ENCODE results near the gene KCTD5.

The KCTD5 gene

DNA sequence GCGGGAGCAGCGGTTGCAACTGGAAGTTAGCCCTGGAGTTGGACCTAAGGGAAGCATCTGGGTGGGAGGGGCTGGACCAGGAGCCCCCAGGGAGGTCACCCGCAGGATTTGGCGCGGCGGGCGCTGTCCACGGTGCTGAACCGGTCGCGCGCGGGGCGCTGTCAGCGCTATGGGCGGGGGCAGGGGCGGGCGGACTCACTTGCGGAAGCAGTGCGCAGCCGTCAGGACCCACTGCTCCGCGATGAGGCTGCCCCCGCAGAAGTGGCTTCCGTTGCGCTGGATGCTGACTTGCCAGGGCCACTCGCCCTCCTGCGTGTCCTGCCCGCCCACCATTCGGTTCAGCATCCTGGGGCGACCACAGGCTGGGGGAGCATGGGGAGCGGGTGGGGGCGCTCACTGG lies 33.2 kb downstream of the KCTD5 start:
- Histone ChIP-seq H3K27ac (no peak overlapping the region), H3K9ac (no peak overlapping the region), H4K20me1 (ENCODE audit: insufficient read depth) (no peaks in the 10 kb centered on the region), H3K4me2 (0 out of 2 replicates have a peak overlapping the region, but pooled peaks have one; percentile 13), H3K36me3 (ENCODE audit: insufficient read depth) (no peaks in the 10 kb centered on the region), H3K4me1 (ENCODE audit: low read depth, poor library complexity, severe bottlenecking) (no peaks in the 10 kb centered on the region), H3K79me2 (ENCODE audit: insufficient read depth, low read depth) (no peaks in the 10 kb centered on the region), H3K27me3 (ENCODE audit: insufficient read depth, low read depth) (peaks cover 31% of the 10 kb centered on the region), H3K4me3 (IDR thresholded peaks at IDR 0.05; ENCODE audit: insufficient read depth, low read depth, low read length) (no peak overlapping the region), H2AFZ (ENCODE audit: low read depth) (no peak overlapping the region)
- TF ChIP-seq, protein P1, sequence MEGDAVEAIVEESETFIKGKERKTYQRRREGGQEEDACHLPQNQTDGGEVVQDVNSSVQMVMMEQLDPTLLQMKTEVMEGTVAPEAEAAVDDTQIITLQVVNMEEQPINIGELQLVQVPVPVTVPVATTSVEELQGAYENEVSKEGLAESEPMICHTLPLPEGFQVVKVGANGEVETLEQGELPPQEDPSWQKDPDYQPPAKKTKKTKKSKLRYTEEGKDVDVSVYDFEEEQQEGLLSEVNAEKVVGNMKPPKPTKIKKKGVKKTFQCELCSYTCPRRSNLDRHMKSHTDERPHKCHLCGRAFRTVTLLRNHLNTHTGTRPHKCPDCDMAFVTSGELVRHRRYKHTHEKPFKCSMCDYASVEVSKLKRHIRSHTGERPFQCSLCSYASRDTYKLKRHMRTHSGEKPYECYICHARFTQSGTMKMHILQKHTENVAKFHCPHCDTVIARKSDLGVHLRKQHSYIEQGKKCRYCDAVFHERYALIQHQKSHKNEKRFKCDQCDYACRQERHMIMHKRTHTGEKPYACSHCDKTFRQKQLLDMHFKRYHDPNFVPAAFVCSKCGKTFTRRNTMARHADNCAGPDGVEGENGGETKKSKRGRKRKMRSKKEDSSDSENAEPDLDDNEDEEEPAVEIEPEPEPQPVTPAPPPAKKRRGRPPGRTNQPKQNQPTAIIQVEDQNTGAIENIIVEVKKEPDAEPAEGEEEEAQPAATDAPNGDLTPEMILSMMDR (conservative IDR thresholded peaks at IDR 0.05; ENCODE audit: low read depth, low read length) = no peak

DNA sequence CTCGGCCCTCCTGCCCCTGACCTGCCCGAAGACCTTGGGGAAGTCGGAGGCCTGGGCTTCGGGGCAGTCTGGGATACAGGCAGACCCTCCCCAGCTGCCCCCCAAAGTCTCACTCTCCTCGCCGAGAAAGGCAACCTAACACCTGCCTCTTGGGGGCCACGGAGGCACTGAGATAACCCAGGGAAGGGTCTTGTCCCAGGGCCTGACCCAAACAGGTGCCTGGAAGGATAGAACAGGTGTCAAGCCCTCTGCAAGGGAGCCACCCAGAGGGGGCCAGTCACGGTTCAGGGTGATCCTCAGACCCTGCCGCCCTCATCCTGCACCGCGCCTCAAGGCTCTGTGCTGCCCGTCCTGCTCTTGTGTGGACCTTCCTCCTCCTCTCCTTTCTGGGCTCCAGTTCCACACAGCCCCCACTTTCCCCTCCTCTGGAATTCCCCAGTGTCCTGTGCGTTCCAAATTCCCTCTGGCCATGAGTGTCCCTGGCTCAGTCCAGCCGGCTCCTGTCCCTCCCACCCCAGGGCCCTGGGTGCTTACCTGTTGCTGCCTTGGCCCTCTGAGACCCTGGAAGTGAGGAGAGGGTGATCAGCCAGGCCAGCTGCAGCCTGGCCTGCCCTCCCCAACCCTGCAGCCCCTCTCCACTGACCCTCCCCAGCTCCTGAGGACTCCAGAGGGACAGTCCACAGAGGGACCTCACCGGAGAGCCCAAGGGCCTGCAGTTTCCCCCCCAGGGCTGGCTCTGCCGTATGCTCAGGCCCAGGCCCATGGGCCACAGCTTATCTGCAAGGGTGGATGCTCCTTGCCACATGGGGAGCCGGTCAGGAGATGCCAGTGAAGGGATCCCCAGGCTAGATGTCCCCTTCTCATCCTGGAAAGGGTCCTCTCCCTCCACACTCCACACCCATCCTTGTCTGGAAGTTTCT lies 33.9 kb downstream of the KCTD5 start:
- no peak overlapping the region for H3K9ac ChIP-seq
- H4K20me1 ChIP-seq (ENCODE audit: insufficient read depth) = no peaks in the 10 kb centered on the region
- no peaks in the 10 kb centered on the region for H3K36me3 ChIP-seq (ENCODE audit: insufficient read depth)
- no peak overlapping the region for H3K27ac ChIP-seq
- no peak overlapping the region for H2AFZ ChIP-seq (ENCODE audit: low read depth)
- no peaks in the 10 kb centered on the region for H3K4me1 ChIP-seq (ENCODE audit: low read depth, poor library complexity, severe bottlenecking)
- no peak overlapping the region for H3K4me3 ChIP-seq (IDR thresholded peaks at IDR 0.05; ENCODE audit: insufficient read depth, low read depth, low read length)
- 0 out of 2 replicates have a peak overlapping the region, but pooled peaks have one; percentile 13 for H3K4me2 ChIP-seq
- TF ChIP-seq, protein P1 (conservative IDR thresholded peaks at IDR 0.05; ENCODE audit: low read depth, low read length) = no peak
- peaks cover 31% of the 10 kb centered on the region for H3K27me3 ChIP-seq (ENCODE audit: insufficient read depth, low read depth)
- no peaks in the 10 kb centered on the region for H3K79me2 ChIP-seq (ENCODE audit: insufficient read depth, low read depth)

DNA sequence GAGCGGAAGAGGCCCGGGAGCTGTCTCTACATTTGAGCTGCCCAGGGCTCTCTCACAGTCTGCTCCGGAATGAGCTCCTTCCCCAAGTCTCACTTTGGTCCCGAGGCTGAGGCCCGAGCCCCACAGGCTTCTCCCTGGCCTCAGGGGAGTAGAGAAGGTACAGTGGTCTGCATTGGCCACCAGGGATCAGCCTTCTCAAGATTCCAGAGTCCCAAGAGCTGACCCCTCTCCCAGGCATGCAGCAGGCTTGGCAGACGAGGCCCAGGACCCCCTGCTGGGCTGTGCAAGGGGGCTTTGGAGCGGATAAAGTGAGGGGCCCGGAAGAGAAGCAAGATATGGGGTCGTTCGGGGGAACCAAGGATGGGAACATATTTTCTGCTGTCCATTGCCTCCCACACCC lies 34.6 kb downstream of the KCTD5 start:
- no peaks in the 10 kb centered on the region for H4K20me1 ChIP-seq (ENCODE audit: insufficient read depth)
- no peaks in the 10 kb centered on the region for H3K36me3 ChIP-seq (ENCODE audit: insufficient read depth)
- H3K4me2 ChIP-seq = no peak overlapping the region
- H3K9ac ChIP-seq = no peak overlapping the region
- no peaks in the 10 kb centered on the region for H3K79me2 ChIP-seq (ENCODE audit: insufficient read depth, low read depth)
- H3K27ac ChIP-seq = no peak overlapping the region
- peaks cover 5% of the 10 kb centered on the region for H3K4me1 ChIP-seq (ENCODE audit: low read depth, poor library complexity, severe bottlenecking)
- H3K27me3 ChIP-seq (ENCODE audit: insufficient read depth, low read depth) = peaks cover 31% of the 10 kb centered on the region
- H2AFZ ChIP-seq (ENCODE audit: low read depth) = no peak overlapping the region
- H3K4me3 ChIP-seq (IDR thresholded peaks at IDR 0.05; ENCODE audit: insufficient read depth, low read depth, low read length) = no peak overlapping the region
- TF ChIP-seq, protein P1 (conservative IDR thresholded peaks at IDR 0.05; ENCODE audit: low read depth, low read length) = no peak

DNA sequence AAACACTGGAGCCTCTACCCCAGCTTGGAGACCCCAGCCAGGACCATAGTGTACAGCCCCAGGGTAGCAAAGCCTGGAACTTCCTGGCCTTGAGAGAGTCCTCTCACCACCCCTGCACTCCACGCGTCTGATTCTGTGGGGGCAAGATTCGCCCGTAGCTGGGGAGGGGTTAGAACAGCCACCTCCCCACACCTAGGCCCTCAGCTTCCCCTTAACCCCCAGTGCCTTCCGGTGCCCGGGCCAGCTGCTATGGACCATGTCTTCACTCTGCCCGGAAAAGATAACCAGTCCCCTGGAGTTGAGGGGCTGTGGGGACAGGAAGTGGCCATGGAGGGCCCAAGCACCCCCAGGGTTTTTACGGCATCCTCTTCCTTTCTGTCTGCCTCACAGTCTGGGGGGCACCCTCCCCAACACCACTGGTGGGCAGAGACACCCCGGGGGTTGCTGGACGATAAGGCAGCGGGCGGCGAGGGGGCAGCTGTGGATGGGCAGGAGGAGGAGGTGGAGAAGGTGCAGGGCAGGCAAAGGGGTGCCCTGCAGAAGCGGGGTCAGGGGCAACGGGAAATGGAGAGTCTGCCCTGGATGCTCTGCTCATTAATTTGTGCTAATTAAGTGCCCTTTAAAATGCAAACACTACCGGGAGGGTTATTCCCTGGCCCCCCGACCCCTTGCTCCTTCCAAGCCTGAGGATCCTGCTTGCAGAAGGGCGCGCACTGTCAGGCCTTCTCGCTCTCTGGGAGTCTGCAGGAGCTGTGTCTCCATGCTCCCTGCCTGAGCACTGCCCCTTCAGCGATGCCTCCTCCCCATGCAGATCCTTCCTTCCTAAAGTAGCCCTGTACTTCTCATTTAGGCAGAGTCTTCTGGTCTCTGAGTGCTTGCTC lies 35.3 kb downstream of the KCTD5 start:
- H3K4me1 ChIP-seq (ENCODE audit: low read depth, poor library complexity, severe bottlenecking) = peaks cover 7% of the 10 kb centered on the region

More for the DNA sequence above, 35.3 kb downstream of the KCTD5 start:
- Histone ChIP-seq H3K9ac (no peak overlapping the region), H3K4me2 (no peak overlapping the region), H3K27ac (no peak overlapping the region), H3K4me3 (IDR thresholded peaks at IDR 0.05; ENCODE audit: insufficient read depth, low read depth, low read length) (no peak overlapping the region), H3K79me2 (ENCODE audit: insufficient read depth, low read depth) (no peaks in the 10 kb centered on the region), H3K27me3 (ENCODE audit: insufficient read depth, low read depth) (peaks cover 31% of the 10 kb centered on the region), H2AFZ (ENCODE audit: low read depth) (no peak overlapping the region), H3K36me3 (ENCODE audit: insufficient read depth) (no peaks in the 10 kb centered on the region), H4K20me1 (ENCODE audit: insufficient read depth) (no peaks in the 10 kb centered on the region)
- TF ChIP-seq, protein P1 (conservative IDR thresholded peaks at IDR 0.05; ENCODE audit: low read depth, low read length) = no peak
